WTC11 (cell line): Measurements from ENCODE around the gene SETD7. TPM values are rescaled to one million over a fixed set of nuclear protein-coding genes. Genes with fewer than 3 reads are reported as not detected.

Experiments
- ATAC-seq: fragments of 200-7000 bp; cut with Tn5 transposase; 2 replicates; pipeline ENCODE4 v1.10.0; 2021; ENCODE audit warnings: mild to moderate bottlenecking, moderate library complexity
- CTCF ChIA-PET: fragments of 300-600 bp; sonication (Branson Sonifier 250); formaldehyde crosslinking; loops from one replicate; lab custom pipeline; 2021; ENCODE audit warnings: antibody characterized with exemption; lab: Charles Lee
- POLR2A ChIA-PET: fragments of 350-600 bp; sonication (Branson Sonifier 250); formaldehyde crosslinking; loops from one replicate; lab custom pipeline; 2021; ENCODE audit warnings: antibody characterized with exemption; lab: Charles Lee
- DNase-seq: peaks from one replicate; pipeline ENCODE4 v3.0.0; 2021; ENCODE audit warnings: low spot score
- H3K27ac Mint-ChIP-seq: 2 replicates; pipeline ENCODE4 v1.8.0; 2021; ENCODE audit warnings: mixed read lengths
- H3K27me3 Mint-ChIP-seq: 2 replicates; pipeline ENCODE4 v1.8.0; 2021; ENCODE audit warnings: low read depth, mild to moderate bottlenecking, moderate library complexity, mixed read lengths
- H3K36me3 Mint-ChIP-seq: 2 replicates; pipeline ENCODE4 v1.8.0; 2021; ENCODE audit warnings: mixed read lengths
- H3K4me1 Mint-ChIP-seq: 2 replicates; pipeline ENCODE4 v1.8.0; 2022; ENCODE audit warnings: mixed read lengths
- H3K4me3 Mint-ChIP-seq: 2 replicates; pipeline ENCODE4 v1.8.0; 2021; ENCODE audit warnings: mild to moderate bottlenecking, moderate library complexity, mixed read lengths
- H3K9me3 Mint-ChIP-seq: 2 replicates; pipeline ENCODE4 v1.8.0; 2021; ENCODE audit warnings: mixed read lengths
- CTCF ChIP-seq: fragments of 200-600 bp; IDR thresholded peaks from 2 replicates; pipeline ENCODE4 v1.8.0; 2022; ENCODE audit warnings: antibody characterized with exemption
- E2F1 ChIP-seq: sonication (generic); formaldehyde crosslinking; IDR thresholded peaks from 2 replicates; pipeline ENCODE4 v1.8.0; 2022; ENCODE audit warnings: mild to moderate bottlenecking, missing genetic modification reagents
- ERG ChIP-seq: fragments of 250-450 bp; sonication (Bioruptor Pico); IDR thresholded peaks from 2 replicates; pipeline ENCODE4 v1.8.0; 2021; ENCODE audit warnings: mild to moderate bottlenecking
- HMGA2 ChIP-seq: fragments of 250-450 bp; sonication (Bioruptor Pico); IDR thresholded peaks from 2 replicates; pipeline ENCODE4 v1.4.0; 2021; ENCODE audit warnings: mild to moderate bottlenecking, moderate library complexity
- MAX ChIP-seq: sonication (generic); formaldehyde crosslinking; IDR thresholded peaks from 2 replicates; pipeline ENCODE4 v1.8.0; 2022; ENCODE audit warnings: mild to moderate bottlenecking, missing genetic modification reagents
- NR2C2 ChIP-seq: sonication (generic); formaldehyde crosslinking; IDR thresholded peaks from 2 replicates; pipeline ENCODE4 v1.8.0; 2022; ENCODE audit warnings: mild to moderate bottlenecking, missing genetic modification reagents
- RELA ChIP-seq: sonication (generic); formaldehyde crosslinking; IDR thresholded peaks from 2 replicates; pipeline ENCODE4 v1.8.1; 2022; ENCODE audit warnings: missing genetic modification reagents, mild to moderate bottlenecking, borderline replicate concordance
- TEAD1 ChIP-seq: sonication (generic); formaldehyde crosslinking; IDR thresholded peaks from 2 replicates; pipeline ENCODE4 v1.8.0; 2022; ENCODE audit warnings: mild to moderate bottlenecking, missing genetic modification reagents
- ZBTB43 ChIP-seq: sonication (generic); formaldehyde crosslinking; IDR thresholded peaks from 2 replicates; pipeline ENCODE4 v1.8.1; 2023; ENCODE audit warnings: mild to moderate bottlenecking, missing genetic modification reagents
- ZNF232 ChIP-seq: sonication (generic); formaldehyde crosslinking; IDR thresholded peaks from 2 replicates; pipeline ENCODE4 v1.8.0; 2022; ENCODE audit warnings: mild to moderate bottlenecking, missing genetic modification reagents
- total RNA-seq: library from RNA; stranded (reverse); gene quantifications from 3 replicates; pipeline ENCODE4 v1.2.3, GENCODE V29; 2021
- TF ChIP-seq, protein P1 (sequence below): sonication (generic); formaldehyde crosslinking; IDR thresholded peaks from 2 replicates; pipeline ENCODE4 v1.8.0; 2022; ENCODE audit warnings: mild to moderate bottlenecking, missing genetic modification reagents
- TF ChIP-seq, protein P2 (sequence below): sonication (generic); formaldehyde crosslinking; IDR thresholded peaks from 2 replicates; pipeline ENCODE4 v1.8.0; 2023; ENCODE audit warnings: missing genetic modification reagents, mild to moderate bottlenecking, borderline replicate concordance
- TF ChIP-seq, protein P3 (sequence below): fragments of 250-450 bp; sonication (Bioruptor Pico); IDR thresholded peaks from 2 replicates; pipeline ENCODE4 v1.9.0; 2021; ENCODE audit warnings: mild to moderate bottlenecking

Gene SETD7
- total RNA-seq, 1 experiment from 2014 or later, result 5.6 TPM

- TF ChIP-seq ERG (CRISPR knock-in tag), result no peak
- TF ChIP-seq, protein P1, sequence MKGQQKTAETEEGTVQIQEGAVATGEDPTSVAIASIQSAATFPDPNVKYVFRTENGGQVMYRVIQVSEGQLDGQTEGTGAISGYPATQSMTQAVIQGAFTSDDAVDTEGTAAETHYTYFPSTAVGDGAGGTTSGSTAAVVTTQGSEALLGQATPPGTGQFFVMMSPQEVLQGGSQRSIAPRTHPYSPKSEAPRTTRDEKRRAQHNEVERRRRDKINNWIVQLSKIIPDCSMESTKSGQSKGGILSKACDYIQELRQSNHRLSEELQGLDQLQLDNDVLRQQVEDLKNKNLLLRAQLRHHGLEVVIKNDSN (CRISPR knock-in tag), result no peak
- TF ChIP-seq ZBTB43, result no peak
- TF ChIP-seq TEAD1 (CRISPR knock-in tag), result no peak
- TF ChIP-seq NR2C2, result no peak
- TF ChIP-seq E2F1 (CRISPR knock-in tag), result no peak
- TF ChIP-seq RELA, result no peak
- TF ChIP-seq HMGA2 (CRISPR knock-in tag), result no peak
- TF ChIP-seq, protein P2, sequence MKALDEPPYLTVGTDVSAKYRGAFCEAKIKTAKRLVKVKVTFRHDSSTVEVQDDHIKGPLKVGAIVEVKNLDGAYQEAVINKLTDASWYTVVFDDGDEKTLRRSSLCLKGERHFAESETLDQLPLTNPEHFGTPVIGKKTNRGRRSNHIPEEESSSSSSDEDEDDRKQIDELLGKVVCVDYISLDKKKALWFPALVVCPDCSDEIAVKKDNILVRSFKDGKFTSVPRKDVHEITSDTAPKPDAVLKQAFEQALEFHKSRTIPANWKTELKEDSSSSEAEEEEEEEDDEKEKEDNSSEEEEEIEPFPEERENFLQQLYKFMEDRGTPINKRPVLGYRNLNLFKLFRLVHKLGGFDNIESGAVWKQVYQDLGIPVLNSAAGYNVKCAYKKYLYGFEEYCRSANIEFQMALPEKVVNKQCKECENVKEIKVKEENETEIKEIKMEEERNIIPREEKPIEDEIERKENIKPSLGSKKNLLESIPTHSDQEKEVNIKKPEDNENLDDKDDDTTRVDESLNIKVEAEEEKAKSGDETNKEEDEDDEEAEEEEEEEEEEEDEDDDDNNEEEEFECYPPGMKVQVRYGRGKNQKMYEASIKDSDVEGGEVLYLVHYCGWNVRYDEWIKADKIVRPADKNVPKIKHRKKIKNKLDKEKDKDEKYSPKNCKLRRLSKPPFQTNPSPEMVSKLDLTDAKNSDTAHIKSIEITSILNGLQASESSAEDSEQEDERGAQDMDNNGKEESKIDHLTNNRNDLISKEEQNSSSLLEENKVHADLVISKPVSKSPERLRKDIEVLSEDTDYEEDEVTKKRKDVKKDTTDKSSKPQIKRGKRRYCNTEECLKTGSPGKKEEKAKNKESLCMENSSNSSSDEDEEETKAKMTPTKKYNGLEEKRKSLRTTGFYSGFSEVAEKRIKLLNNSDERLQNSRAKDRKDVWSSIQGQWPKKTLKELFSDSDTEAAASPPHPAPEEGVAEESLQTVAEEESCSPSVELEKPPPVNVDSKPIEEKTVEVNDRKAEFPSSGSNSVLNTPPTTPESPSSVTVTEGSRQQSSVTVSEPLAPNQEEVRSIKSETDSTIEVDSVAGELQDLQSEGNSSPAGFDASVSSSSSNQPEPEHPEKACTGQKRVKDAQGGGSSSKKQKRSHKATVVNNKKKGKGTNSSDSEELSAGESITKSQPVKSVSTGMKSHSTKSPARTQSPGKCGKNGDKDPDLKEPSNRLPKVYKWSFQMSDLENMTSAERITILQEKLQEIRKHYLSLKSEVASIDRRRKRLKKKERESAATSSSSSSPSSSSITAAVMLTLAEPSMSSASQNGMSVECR, result no peak
- no peak for TF ChIP-seq MAX (CRISPR knock-in tag)
- no peak for TF ChIP-seq ZNF232 (CRISPR knock-in tag)
- TF ChIP-seq CTCF, result no peak
- TF ChIP-seq, protein P3, sequence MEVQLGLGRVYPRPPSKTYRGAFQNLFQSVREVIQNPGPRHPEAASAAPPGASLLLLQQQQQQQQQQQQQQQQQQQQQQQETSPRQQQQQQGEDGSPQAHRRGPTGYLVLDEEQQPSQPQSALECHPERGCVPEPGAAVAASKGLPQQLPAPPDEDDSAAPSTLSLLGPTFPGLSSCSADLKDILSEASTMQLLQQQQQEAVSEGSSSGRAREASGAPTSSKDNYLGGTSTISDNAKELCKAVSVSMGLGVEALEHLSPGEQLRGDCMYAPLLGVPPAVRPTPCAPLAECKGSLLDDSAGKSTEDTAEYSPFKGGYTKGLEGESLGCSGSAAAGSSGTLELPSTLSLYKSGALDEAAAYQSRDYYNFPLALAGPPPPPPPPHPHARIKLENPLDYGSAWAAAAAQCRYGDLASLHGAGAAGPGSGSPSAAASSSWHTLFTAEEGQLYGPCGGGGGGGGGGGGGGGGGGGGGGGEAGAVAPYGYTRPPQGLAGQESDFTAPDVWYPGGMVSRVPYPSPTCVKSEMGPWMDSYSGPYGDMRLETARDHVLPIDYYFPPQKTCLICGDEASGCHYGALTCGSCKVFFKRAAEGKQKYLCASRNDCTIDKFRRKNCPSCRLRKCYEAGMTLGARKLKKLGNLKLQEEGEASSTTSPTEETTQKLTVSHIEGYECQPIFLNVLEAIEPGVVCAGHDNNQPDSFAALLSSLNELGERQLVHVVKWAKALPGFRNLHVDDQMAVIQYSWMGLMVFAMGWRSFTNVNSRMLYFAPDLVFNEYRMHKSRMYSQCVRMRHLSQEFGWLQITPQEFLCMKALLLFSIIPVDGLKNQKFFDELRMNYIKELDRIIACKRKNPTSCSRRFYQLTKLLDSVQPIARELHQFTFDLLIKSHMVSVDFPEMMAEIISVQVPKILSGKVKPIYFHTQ (CRISPR knock-in tag), result no peak
- Mint-ChIP-seq H3K27ac (no peak overlapping the region), H3K4me1 (no peaks in the 10 kb centered on the region), H3K9me3 (no peaks in the 10 kb centered on the region), H3K36me3 (peaks cover 3% of the 10 kb centered on the region; the same call in 1 of the 2 replicates), H3K27me3 (no peaks in the 10 kb centered on the region), H3K4me3 (no peak overlapping the region)
- CTCF ChIA-PET, result interaction anchor here (0.6 kb wide), 1 partner anchor 14 kb away, joined by 3 read pairs; no protein-coding TSS in a partner anchor
- DNase-seq, result no peak
- peak; percentile 66 for ATAC-seq
- POLR2A ChIA-PET, result no interaction called here
These were observed 31.9 kb downstream of the SETD7 start for GRCh38 chr4:139524062-139524631.
